GM12891 (cell line): ENCODE results near the gene GPATCH2.

ENCODE experiments used
- DNase-seq: peaks from one replicate; pipeline ENCODE4 v3.0.0; 2011; ENCODE audit warnings: low spot score; ENCODE audit not compliant: insufficient read length
- FAIRE-seq: peaks from 2 replicates; lab custom pipeline; 2011; peaks lifted over from hg19 to GRCh38; lab: Jason Lieb, UNC
- PAX5 ChIP-seq: IDR thresholded peaks from 2 replicates; pipeline ENCODE4 v1.6.1; 2011; ENCODE audit warnings: low read length, moderate library complexity, mild to moderate bottlenecking; ENCODE audit not compliant: insufficient read depth, severe bottlenecking
- POLR2A ChIP-seq: IDR thresholded peaks from 2 replicates; pipeline ENCODE4 v1.6.1; 2011; ENCODE audit warnings: low read depth, low read length, control low read depth
- POLR2AphosphoS5 ChIP-seq: IDR thresholded peaks from 2 replicates; pipeline ENCODE4 v1.6.1; 2011; ENCODE audit warnings: low read depth, low read length, control low read depth
- POU2F2 ChIP-seq: IDR thresholded peaks from 2 replicates; pipeline ENCODE4 v1.6.1; 2011; ENCODE audit warnings: low read depth, mild to moderate bottlenecking, control low read depth, low read length, moderate library complexity
- SPI1 ChIP-seq: IDR thresholded peaks from 2 replicates; pipeline ENCODE4 v1.6.1; 2011; ENCODE audit warnings: low read depth, low read length, control low read depth
- TAF1 ChIP-seq: IDR thresholded peaks from 2 replicates; pipeline ENCODE4 v1.6.1; 2011; ENCODE audit warnings: low read depth, low read length, control low read depth

GPATCH2 gene

DNA sequence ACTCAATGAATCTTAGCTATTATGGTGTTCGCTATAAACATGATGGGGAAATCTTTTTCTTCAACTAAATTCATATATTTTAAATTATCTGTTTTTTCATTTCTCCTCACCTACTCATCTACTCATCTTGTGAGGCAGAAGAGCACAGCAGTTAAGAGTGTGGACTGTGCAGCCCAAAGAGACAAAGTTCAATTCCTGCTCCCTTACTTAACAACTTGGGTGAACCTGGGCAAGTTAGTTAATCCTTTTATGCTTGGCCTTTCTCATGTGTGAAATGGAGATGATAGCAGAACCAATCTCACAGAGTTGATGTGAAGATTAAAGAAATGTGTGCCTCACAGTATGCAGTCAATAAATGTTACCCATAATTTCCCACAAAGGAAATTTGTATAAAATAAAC lies 168.2 kb downstream of the GPATCH2 start:
- FAIRE-seq (no peak), DNase-seq (no peak)
- TF ChIP-seq POU2F2 (no peak), TAF1 (no peak), PAX5 (no peak), POLR2AphosphoS5 (no peak)

DNA sequence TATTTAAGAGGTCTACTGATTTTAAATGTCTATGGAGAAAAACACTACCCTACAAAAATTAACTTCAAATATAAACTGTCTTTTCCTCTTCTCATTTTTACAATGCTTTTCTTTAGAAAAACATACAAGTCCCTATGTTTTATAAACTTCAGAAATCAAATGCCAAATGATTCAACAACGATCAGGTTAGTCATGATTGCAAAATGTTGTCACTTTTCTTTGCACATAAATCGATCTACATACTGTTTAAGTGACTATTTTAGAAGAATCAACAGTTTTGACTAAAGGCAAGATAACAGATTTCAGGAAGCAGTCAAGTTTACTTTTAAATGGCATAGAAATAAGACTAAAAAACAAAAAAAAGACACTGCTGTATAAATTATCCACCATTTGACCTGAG lies 168.7 kb downstream of the GPATCH2 start:
- no peak for FAIRE-seq
- DNase-seq, result no peak
- TF ChIP-seq TAF1 (no peak), POLR2A (no peak), PAX5 (no peak), SPI1 (no peak), POU2F2 (no peak), POLR2AphosphoS5 (no peak)

DNA sequence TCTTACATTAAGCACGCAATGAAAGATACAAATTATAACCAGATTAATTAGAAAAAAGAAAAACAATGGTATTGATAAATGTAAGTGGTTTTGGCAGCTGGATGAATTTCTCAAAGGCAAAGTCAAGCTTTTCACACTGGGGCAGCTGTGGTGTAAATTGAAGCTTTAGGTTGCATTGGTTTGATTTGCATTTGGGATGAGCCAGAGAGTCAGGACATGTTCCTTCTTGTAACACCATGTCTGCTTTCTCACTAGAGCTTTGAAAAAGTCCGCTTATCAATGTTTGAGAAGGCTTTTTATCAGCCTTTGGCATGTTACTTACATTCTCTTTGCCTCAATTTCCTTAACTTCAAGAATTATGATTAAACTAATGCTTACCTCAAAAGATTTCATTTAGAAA lies 173.9 kb downstream of the GPATCH2 start:
- TF ChIP-seq POU2F2 (no peak), SPI1 (no peak), POLR2A (no peak), POLR2AphosphoS5 (no peak), PAX5 (no peak), TAF1 (no peak)
- FAIRE-seq, result no peak
- no peak for DNase-seq

DNA sequence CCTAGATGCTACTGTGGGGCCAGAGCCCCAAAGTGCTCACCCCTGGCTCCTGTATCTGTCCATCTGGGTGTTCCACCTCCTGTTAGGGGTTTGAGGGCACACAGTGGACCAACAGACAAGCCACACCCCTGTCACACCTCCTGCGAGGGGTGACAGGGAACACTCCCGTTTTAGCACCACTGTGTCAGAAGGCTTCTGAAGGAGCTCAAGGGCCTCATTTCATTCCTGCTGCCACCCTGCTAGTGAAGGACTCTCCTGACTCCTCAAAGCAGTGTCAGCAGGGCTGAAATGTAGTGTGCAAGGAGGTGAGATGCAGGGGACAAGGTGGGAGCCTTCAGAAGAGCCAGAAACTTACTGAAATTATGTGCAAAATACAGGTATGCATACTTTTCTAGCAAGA lies 174.6 kb downstream of the GPATCH2 start:
- no peak for TF ChIP-seq POLR2A
- TF ChIP-seq PAX5, result no peak
- no peak for TF ChIP-seq TAF1
- no peak for TF ChIP-seq SPI1
- TF ChIP-seq POU2F2, result no peak
- no peak for TF ChIP-seq POLR2AphosphoS5
- DNase-seq (no peak), FAIRE-seq (no peak)

DNA sequence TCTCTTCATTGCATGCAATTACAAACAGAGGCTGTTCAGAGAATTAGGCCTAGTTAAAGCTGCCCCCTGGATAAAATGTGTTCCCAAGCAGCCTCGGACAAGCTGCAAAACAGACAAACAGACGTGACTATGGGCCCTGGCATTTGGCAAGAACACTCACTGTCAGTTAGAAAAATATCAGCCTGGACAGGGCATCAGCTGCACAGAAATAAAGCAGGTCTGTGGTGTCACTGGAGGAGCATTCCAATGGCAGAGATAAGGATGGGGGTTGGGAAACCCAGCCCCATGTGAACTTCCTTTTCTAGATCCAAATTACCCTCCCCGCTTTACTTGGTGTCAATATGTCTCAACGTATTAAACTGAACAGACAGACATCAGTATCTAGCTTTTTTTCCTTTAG lies 177.1 kb downstream of the GPATCH2 start:
- DNase-seq, result no peak
- FAIRE-seq, result no peak
- TF ChIP-seq POLR2A (no peak), POLR2AphosphoS5 (no peak), POU2F2 (no peak), TAF1 (no peak), SPI1 (no peak), PAX5 (no peak)

DNA sequence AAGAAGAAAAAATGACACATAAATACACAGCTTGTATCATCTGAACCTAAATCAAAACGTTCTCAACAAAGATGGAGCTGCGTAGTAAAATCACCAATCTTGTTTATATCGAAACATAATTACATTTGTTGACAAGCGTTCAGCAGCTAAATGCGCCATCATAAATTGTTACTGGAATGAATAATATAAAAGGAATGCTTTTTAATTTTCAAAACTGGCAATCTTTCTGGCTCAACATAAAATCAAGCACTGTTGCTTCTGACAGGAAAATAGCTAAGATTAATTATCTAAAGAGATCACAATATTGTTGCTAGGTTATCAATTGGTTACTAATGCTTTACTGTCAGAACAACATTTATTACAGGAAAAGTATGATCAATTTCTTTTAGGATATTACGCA lies 181.5 kb downstream of the GPATCH2 start:
- DNase-seq, result no peak
- no peak for TF ChIP-seq POU2F2
- TF ChIP-seq PAX5, result no peak
- no peak for TF ChIP-seq TAF1
- no peak for TF ChIP-seq POLR2AphosphoS5
- TF ChIP-seq POLR2A, result no peak
- no peak for TF ChIP-seq SPI1
- FAIRE-seq, result no peak

DNA sequence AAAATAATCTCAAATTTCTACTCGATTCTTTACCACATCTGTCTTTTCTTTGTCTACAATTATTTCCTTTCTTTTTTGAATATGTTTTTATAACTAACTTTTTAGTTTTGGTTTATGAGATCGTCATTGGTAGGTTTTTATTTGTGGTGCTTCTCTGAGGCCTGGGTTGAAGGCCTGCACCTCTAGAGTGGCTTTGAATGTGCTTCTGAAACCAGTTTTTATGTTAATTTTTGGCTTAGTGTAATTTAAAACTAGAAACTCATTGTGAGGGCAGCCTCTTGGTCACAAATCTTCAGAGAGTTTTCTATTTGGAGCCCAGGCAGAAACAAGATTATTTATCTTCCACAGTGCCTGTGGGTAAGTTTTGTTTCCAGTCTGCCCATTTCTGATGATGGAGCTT lies 187.0 kb downstream of the GPATCH2 start:
- no peak for DNase-seq
- TF ChIP-seq TAF1, result no peak
- FAIRE-seq, result no peak

DNA sequence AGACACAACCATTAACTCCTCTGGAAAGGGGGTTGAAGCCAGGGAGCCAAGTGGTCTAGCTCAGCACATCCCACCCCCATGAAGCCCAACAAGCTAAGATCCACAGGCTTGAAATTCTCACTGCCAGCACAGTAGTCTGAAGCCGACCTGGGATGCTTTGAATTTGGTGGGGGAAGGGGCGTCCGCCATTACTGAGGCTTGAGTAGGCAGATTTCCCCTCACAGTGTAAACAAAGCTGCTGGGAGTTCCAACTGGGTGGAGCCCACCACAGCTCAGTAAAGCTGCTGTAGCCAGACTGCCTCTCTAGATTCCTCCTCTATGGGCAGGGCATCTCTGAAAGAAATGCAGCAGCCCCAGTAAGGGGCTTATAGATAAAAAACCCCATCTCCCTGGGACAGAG lies 193.5 kb downstream of the GPATCH2 start:
- TF ChIP-seq PAX5 (no peak), POU2F2 (no peak), POLR2A (no peak), POLR2AphosphoS5 (no peak), TAF1 (no peak), SPI1 (no peak)
- FAIRE-seq, result peak; percentile 26
- DNase-seq, result no peak

DNA sequence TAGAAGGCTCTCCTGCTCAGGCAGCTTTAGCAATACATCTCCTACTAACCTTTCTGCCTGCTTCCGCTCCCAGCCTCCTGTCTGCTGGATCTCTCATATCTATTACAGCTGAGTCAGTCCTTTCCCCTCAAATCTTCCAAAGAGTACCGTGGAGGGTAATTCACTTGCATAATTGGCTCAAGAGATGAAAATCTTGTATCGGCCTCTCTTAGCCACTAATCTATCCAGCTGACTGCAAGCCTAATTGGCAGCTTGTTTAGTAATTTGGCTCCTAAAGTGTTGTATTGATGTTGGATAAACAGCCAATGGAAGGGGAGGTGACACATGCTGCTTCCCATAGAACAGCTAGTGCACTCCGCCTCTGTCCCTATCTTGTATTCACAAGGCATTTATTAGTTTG lies 195.7 kb downstream of the GPATCH2 start:
- FAIRE-seq (no peak), DNase-seq (no peak)
- no peak for TF ChIP-seq POLR2AphosphoS5
- no peak for TF ChIP-seq TAF1
- no peak for TF ChIP-seq SPI1
- no peak for TF ChIP-seq POU2F2
- TF ChIP-seq POLR2A, result no peak
- TF ChIP-seq PAX5, result no peak

DNA sequence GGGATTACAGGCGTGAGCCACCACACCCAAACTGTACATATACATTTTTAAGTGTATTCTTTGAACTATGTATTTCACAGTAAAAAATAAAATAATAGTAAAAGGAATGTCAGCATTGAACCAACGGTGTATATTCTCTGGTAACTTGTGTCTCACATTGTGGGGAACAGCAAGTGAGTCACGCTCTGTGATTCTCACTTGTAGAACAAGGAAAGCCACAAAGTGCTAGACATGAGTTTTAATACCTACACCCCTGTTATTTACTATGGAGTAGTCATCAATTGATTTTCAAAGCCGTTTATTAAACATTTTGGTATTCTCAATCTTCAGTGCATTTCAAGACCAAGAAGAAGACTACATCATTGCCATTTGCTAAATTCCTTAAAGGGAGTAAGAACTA lies 197.2 kb downstream of the GPATCH2 start:
- DNase-seq (no peak), FAIRE-seq (no peak)
- TF ChIP-seq POLR2AphosphoS5 (no peak), POU2F2 (no peak), SPI1 (no peak), PAX5 (no peak), TAF1 (no peak), POLR2A (no peak)

DNA sequence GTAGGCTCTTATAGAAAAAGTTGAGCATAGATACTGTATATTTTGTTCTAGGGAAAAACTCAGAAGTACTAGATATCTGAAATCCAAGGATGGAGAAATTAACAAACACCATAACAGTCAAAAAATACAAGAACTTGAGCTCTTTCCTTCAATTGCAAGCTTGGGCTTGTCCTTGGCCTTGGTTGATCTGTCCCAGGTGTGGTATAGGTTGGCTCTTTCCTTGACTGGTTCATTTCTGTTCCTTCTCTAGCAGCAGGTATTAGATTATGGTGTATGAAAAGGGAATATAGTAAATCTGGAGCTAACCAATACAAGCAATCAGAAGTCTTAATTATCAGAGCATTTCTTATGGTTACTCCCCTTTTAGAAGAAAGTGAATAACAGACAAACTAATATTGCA lies 198.6 kb downstream of the GPATCH2 start:
- TF ChIP-seq SPI1 (no peak), PAX5 (no peak), POLR2AphosphoS5 (no peak), POU2F2 (no peak), TAF1 (no peak), POLR2A (no peak)
- DNase-seq (no peak), FAIRE-seq (no peak)
